SK-N-SH treated with all-trans-retinoic acid at 6 μM for 48 hours (cell line): ENCODE measurements around the gene CHSY3.

Experiments
- ATAC-seq: fragments of 200-7000 bp; cut with Tn5 transposase; 3 replicates; pipeline ENCODE4 v1.9.1; 2020; ENCODE audit warnings: mild to moderate bottlenecking, moderate library complexity
- ARNTL ChIP-seq: fragments of 450-650 bp; formaldehyde crosslinking; IDR thresholded peaks from 2 replicates; pipeline ENCODE4 v1.5.0; 2020; ENCODE audit warnings: low read depth, mild to moderate bottlenecking, moderate library complexity, borderline replicate concordance
- BACH2 ChIP-seq: fragments of 250-450 bp; sonication (Bioruptor Pico); IDR thresholded peaks from 2 replicates; pipeline ENCODE4 v1.9.0; 2021; ENCODE audit warnings: mild to moderate bottlenecking, borderline replicate concordance
- ESRRG ChIP-seq: fragments of 250-450 bp; sonication (Bioruptor Pico); IDR thresholded peaks from 2 replicates; pipeline ENCODE4 v1.6.1; 2021; ENCODE audit warnings: mild to moderate bottlenecking
- ISL1 ChIP-seq: fragments of 250-450 bp; sonication (Bioruptor Pico); IDR thresholded peaks from 2 replicates; pipeline ENCODE4 v2.1.2; 2022; ENCODE audit warnings: mild to moderate bottlenecking, moderate library complexity
- OSR1 ChIP-seq: fragments of 250-450 bp; sonication (Bioruptor Pico); IDR thresholded peaks from 2 replicates; pipeline ENCODE4 v1.8.0; 2022; ENCODE audit warnings: moderate library complexity, mild to moderate bottlenecking, inconsistent platforms
- PPARA ChIP-seq: fragments of 250-450 bp; sonication (Bioruptor Pico); IDR thresholded peaks from 2 replicates; pipeline ENCODE4 v1.5.0; 2020; ENCODE audit warnings: mild to moderate bottlenecking, borderline replicate concordance
- RARB ChIP-seq: fragments of 250-450 bp; sonication (Bioruptor Pico); IDR thresholded peaks from 2 replicates; pipeline ENCODE4 v1.8.0; 2021; ENCODE audit warnings: mild to moderate bottlenecking, moderate library complexity
- SNAI2 ChIP-seq: fragments of 250-450 bp; sonication (Bioruptor Pico); IDR thresholded peaks from 2 replicates; pipeline ENCODE4 v1.5.0; 2020; ENCODE audit warnings: mild to moderate bottlenecking, moderate library complexity
- TOX ChIP-seq: fragments of 250-450 bp; sonication (Bioruptor Pico); IDR thresholded peaks from 2 replicates; pipeline ENCODE4 v1.8.0; 2021; ENCODE audit warnings: mild to moderate bottlenecking, moderate library complexity, borderline replicate concordance
- ZFP30 ChIP-seq: fragments of 450-650 bp; formaldehyde crosslinking; IDR thresholded peaks from 2 replicates; pipeline ENCODE4 v1.5.0; 2022; ENCODE audit warnings: mild to moderate bottlenecking, moderate library complexity
- ZNF565 ChIP-seq: fragments of 450-650 bp; formaldehyde crosslinking; conservative IDR thresholded peaks from 2 replicates; pipeline ENCODE4 v1.5.0; 2020; ENCODE audit warnings: low read depth, mild to moderate bottlenecking, moderate library complexity
- ZNF70 ChIP-seq: fragments of 450-650 bp; formaldehyde crosslinking; IDR thresholded peaks from 2 replicates; pipeline ENCODE4 v1.5.0; 2020; ENCODE audit warnings: mild to moderate bottlenecking, moderate library complexity
- TF ChIP-seq, protein P1 (sequence below): fragments of 250-450 bp; sonication (Bioruptor Pico); IDR thresholded peaks from 2 replicates; pipeline ENCODE4 v1.8.0; 2020; ENCODE audit warnings: mild to moderate bottlenecking, moderate library complexity, borderline replicate concordance
- TF ChIP-seq, protein P2 (sequence below): fragments of 250-450 bp; sonication (Bioruptor Pico); IDR thresholded peaks from 2 replicates; pipeline ENCODE4 v1.5.1; 2020; ENCODE audit warnings: low read depth, mild to moderate bottlenecking, moderate library complexity
- TF ChIP-seq, protein P3 (sequence below): fragments of 250-450 bp; sonication (Bioruptor Pico); IDR thresholded peaks from 2 replicates; pipeline ENCODE4 v1.5.0; 2020; ENCODE audit warnings: mild to moderate bottlenecking, moderate library complexity
- TF ChIP-seq, protein P4 (sequence below): fragments of 250-450 bp; sonication (Bioruptor Pico); IDR thresholded peaks from 2 replicates; pipeline ENCODE4 v1.5.1; 2021; ENCODE audit warnings: mild to moderate bottlenecking, moderate library complexity

CHSY3 gene

DNA sequence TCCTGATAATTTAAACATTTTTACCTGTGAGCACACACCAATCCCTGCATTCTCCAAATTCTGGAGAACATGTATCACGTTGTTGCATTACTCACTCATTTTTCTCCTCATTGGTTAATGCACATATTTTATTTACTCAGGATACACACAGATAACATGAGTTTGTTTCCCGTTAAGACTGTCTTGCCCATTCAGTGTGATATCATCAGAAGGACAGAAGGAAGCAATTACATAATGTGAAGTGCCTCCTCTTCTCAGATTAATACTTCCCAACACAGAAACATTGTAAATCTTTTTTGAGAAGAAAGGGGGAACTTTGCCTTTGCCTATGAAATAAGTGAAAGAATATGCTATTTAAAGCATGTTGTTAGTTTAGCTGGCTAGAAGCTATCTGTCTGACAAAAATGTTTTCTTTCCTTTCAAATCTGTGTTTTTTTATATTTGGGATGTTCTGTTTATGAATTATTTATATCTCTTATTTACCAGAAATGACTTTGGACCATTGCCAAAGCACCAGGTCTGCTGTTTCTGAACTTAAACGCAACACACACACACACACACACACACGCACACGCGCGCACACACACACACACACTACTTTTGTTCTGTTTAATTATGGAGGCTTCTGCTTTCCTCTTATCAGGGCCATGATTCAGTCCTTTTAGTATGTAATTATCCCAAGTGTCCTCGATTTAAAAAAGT is 186.5 kb downstream of the CHSY3 start (continued):
- TF ChIP-seq, protein P1, sequence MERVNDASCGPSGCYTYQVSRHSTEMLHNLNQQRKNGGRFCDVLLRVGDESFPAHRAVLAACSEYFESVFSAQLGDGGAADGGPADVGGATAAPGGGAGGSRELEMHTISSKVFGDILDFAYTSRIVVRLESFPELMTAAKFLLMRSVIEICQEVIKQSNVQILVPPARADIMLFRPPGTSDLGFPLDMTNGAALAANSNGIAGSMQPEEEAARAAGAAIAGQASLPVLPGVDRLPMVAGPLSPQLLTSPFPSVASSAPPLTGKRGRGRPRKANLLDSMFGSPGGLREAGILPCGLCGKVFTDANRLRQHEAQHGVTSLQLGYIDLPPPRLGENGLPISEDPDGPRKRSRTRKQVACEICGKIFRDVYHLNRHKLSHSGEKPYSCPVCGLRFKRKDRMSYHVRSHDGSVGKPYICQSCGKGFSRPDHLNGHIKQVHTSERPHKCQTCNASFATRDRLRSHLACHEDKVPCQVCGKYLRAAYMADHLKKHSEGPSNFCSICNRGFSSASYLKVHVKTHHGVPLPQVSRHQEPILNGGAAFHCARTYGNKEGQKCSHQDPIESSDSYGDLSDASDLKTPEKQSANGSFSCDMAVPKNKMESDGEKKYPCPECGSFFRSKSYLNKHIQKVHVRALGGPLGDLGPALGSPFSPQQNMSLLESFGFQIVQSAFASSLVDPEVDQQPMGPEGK, result no peak
- TF ChIP-seq ZNF565, result no peak

DNA sequence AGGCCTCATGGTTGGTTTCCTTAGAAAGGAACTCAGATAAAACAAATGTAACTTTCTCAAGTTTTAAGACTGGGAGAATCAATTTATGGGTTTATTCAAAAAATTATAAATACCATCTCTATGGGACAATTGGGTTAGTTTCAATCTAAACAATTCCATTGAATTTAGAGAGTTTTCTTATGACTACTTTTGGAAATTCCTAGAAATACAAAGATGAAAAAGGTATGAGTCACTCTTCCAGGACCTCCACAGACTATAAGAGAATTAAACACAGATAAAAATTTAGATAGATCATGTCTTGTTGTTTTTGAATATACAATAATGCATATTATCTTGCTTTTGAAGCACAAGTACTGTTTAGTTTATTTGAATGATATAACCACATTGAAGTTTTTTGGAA is 188.7 kb downstream of the CHSY3 start:
- TF ChIP-seq, protein P2, sequence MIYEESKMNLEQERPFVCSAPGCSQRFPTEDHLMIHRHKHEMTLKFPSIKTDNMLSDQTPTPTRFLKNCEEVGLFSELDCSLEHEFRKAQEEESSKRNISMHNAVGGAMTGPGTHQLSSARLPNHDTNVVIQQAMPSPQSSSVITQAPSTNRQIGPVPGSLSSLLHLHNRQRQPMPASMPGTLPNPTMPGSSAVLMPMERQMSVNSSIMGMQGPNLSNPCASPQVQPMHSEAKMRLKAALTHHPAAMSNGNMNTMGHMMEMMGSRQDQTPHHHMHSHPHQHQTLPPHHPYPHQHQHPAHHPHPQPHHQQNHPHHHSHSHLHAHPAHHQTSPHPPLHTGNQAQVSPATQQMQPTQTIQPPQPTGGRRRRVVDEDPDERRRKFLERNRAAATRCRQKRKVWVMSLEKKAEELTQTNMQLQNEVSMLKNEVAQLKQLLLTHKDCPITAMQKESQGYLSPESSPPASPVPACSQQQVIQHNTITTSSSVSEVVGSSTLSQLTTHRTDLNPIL (CRISPR knock-in tag), result no peak
- TF ChIP-seq, protein P3, sequence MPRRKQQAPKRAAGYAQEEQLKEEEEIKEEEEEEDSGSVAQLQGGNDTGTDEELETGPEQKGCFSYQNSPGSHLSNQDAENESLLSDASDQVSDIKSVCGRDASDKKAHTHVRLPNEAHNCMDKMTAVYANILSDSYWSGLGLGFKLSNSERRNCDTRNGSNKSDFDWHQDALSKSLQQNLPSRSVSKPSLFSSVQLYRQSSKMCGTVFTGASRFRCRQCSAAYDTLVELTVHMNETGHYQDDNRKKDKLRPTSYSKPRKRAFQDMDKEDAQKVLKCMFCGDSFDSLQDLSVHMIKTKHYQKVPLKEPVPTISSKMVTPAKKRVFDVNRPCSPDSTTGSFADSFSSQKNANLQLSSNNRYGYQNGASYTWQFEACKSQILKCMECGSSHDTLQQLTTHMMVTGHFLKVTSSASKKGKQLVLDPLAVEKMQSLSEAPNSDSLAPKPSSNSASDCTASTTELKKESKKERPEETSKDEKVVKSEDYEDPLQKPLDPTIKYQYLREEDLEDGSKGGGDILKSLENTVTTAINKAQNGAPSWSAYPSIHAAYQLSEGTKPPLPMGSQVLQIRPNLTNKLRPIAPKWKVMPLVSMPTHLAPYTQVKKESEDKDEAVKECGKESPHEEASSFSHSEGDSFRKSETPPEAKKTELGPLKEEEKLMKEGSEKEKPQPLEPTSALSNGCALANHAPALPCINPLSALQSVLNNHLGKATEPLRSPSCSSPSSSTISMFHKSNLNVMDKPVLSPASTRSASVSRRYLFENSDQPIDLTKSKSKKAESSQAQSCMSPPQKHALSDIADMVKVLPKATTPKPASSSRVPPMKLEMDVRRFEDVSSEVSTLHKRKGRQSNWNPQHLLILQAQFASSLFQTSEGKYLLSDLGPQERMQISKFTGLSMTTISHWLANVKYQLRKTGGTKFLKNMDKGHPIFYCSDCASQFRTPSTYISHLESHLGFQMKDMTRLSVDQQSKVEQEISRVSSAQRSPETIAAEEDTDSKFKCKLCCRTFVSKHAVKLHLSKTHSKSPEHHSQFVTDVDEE (CRISPR knock-in tag), result no peak
- no peak for TF ChIP-seq SNAI2 (CRISPR knock-in tag)
- TF ChIP-seq RARB (CRISPR knock-in tag), result no peak
- no peak for TF ChIP-seq ZFP30 (CRISPR knock-in tag)
- TF ChIP-seq ESRRG (CRISPR knock-in tag), result no peak
- no peak for TF ChIP-seq PPARA (CRISPR knock-in tag)
- TF ChIP-seq, protein P4, sequence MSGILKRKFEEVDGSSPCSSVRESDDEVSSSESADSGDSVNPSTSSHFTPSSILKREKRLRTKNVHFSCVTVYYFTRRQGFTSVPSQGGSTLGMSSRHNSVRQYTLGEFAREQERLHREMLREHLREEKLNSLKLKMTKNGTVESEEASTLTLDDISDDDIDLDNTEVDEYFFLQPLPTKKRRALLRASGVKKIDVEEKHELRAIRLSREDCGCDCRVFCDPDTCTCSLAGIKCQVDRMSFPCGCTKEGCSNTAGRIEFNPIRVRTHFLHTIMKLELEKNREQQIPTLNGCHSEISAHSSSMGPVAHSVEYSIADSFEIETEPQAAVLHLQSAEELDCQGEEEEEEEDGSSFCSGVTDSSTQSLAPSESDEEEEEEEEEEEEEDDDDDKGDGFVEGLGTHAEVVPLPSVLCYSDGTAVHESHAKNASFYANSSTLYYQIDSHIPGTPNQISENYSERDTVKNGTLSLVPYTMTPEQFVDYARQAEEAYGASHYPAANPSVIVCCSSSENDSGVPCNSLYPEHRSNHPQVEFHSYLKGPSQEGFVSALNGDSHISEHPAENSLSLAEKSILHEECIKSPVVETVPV (CRISPR knock-in tag), result no peak
- TF ChIP-seq, all 23 proteins: peak for 0
- no peak for ATAC-seq

DNA sequence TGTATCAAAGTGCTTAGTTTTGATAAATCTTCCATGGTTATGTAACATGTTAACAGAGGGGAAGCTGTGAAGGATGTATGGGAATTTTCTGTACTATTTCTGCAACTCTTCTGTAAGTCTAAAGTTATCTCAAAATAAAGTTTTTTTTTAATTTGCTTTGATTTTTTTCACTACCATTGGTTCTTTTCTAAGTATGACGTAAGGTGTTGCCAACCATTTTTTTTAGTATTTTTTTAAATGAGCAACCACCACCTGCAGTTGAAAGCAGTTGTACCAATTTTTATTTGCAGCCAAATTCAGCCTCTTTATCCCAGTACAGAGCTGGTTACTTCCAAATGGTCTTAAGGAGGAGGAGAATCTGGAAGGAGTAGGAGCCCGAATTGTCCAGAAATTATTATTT is 192.2 kb downstream of the CHSY3 start:
- ATAC-seq, result no peak
- TF ChIP-seq TOX (CRISPR knock-in tag), result no peak
- TF ChIP-seq, protein P3 (CRISPR knock-in tag), result no peak
- no peak for TF ChIP-seq ZNF70
- no peak for TF ChIP-seq ZFP30 (CRISPR knock-in tag)
- TF ChIP-seq OSR1, result no peak
- TF ChIP-seq BACH2 (CRISPR knock-in tag), result no peak
- no peak for TF ChIP-seq ESRRG (CRISPR knock-in tag)
- TF ChIP-seq RARB (CRISPR knock-in tag), result no peak
- no peak for TF ChIP-seq ARNTL
- no peak for TF ChIP-seq ISL1 (CRISPR knock-in tag)
- no peak for TF ChIP-seq ZNF565
- TF ChIP-seq, protein P4 (CRISPR knock-in tag), result no peak
- TF ChIP-seq, protein P1, result no peak
- TF ChIP-seq, all 23 proteins: peak for 0
